BE2C (cell line): ENCODE measurements around the gene GTF3C2.

Experiments used
- DNase-seq: peaks from one replicate; pipeline ENCODE4 v3.0.0-alpha.2; 2020
- H3K27me3 ChIP-seq: fragments of 250-450 bp; sonication (Bioruptor Pico); 2 replicates; pipeline ENCODE4 v1.5.1; 2020; ENCODE audit warnings: mild to moderate bottlenecking
- H3K36me3 ChIP-seq: fragments of 250-450 bp; sonication (Bioruptor Pico); 2 replicates; pipeline ENCODE4 v1.5.1; 2020; ENCODE audit warnings: mild to moderate bottlenecking
- H3K4me1 ChIP-seq: fragments of 250-450 bp; sonication (Bioruptor Pico); 2 replicates; pipeline ENCODE4 v1.5.1; 2020
- H3K4me3 ChIP-seq: 2 replicates; pipeline ENCODE4 v1.5.1; 2011; ENCODE audit warnings: low read depth, low read length
- H3K9me3 ChIP-seq: fragments of 250-450 bp; sonication (Bioruptor Pico); 2 replicates; pipeline ENCODE4 v1.5.1; 2020
- CTCF ChIP-seq: IDR thresholded peaks from 2 replicates; pipeline ENCODE4 v1.5.1; 2012; ENCODE audit warnings: mild to moderate bottlenecking, low read depth, low read length

The GTF3C2 gene

DNA sequence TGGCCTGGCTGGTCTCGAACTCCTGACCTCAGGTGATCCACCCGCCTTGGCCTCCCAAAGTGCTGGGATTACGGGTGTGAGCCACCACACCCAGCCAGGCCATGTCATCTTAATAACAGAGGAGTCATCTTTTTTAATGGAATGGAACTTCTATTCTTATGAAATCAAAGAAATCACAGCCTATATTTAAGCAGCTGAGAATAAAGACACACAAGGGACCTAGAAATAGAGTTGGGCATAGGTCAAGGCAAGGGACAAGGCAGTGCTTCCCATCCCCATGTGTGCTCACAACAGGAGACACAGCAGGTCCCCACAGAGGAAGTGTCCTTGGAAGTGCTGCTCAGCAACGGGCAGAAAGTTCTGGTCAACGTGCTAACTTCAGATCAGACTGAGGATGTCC, 17.0 kb upstream of the GTF3C2 start:
- DNase-seq = no peak
- Histone ChIP-seq H3K36me3 (peaks cover 59% of the 10 kb centered on the region), H3K4me1 (no peaks in the 10 kb centered on the region; the same call in 1 of the 2 replicates), H3K27me3 (no peaks in the 10 kb centered on the region), H3K9me3 (no peaks in the 10 kb centered on the region), H3K4me3 (no peak overlapping the region)
- TF ChIP-seq CTCF = no peak

DNA sequence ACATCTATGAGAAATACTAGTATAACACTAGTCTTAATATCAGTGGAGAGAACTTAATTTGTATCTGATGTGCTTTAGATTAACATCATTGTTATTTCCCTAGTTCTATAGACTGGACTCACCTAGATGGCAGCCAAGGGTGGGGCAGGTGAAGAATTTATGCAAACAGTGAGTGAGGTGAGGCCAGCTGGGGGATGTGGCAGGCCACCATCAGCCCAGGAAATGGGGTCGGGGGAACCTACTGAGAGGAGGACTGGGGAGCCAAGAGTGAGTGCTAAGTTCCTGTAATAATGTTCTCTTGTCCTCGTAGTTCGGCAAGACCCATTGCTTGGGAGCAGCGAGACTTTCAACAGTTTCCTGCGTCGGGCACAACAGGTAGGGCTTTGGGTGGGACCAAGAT, 16.4 kb upstream of the GTF3C2 start:
- no peaks in the 10 kb centered on the region; the same call in 1 of the 2 replicates for H3K4me1 ChIP-seq
- H3K27me3 ChIP-seq = no peaks in the 10 kb centered on the region
- no peaks in the 10 kb centered on the region for H3K9me3 ChIP-seq
- peaks cover 59% of the 10 kb centered on the region for H3K36me3 ChIP-seq
- H3K4me3 ChIP-seq = no peak overlapping the region
- no peak for TF ChIP-seq CTCF
- no peak for DNase-seq

- Histone ChIP-seq H3K4me3 (peak overlapping the region; percentile 99), H3K9me3 (no peaks in the 10 kb centered on the region), H3K4me1 (no peaks in the 10 kb centered on the region; the same call in 1 of the 2 replicates), H3K36me3 (peaks cover 56% of the 10 kb centered on the region), H3K27me3 (no peaks in the 10 kb centered on the region)
- DNase-seq = peak; percentile 36
- TF ChIP-seq CTCF = no peak
Measured at GRCh38 chr2:27370816-27371620, 14.5 kb upstream of the GTF3C2 start.

DNA sequence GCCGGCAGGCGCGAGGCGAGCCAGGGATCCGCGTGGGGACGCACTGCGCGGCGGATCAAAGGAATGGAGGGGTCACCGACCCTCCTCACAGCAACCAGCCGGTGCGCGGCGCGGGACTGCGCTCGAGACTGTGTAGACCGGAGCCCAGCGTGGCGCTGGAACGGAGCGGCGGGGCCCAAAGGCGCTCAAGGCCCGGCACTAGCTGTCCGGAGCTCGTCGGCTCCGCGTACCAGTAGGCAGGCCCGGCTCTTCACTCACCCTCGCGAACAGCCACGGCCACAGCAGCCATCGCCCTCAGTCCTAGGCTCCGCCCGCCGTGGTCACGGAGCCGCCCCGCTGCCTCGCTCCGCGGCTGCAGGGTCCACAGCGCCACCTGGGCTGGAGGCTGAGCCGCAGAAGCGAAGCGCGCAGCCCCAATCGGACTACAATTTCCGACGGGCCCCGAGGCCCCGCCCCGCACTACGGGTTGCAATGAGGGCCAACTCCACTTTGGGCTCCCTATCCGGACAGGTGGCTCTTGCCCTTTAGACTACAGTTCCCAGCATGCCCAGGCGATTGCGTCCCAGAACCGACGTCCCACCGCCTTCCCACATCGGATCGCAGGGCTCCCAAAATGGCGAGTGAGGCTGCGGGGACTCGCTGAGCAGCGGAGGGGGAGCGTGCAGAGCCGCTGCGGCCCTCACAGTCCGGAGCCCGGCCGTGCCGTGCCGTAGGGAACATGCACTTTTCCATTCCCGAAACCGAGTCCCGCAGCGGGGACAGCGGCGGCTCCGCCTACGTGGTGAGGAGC, 13.7 kb upstream of the GTF3C2 start, which contains the start of the genes EIF2B4 and SNX17:
EIF2B4 (minus strand) TSS at position 313 of the 790 bp plus-strand sequence; CDS start at position 289, 24 bp downstream.
SNX17 (plus strand) TSS at position 591 of the 790 bp plus-strand sequence; CDS start at position 719, 128 bp downstream.
- H3K36me3 ChIP-seq = peaks cover 54% of the 10 kb centered on the region
- TF ChIP-seq CTCF = peak; percentile 80
- DNase-seq = peak; percentile 99

GRCh38 chr2:27369471-27370025, 13.0 kb upstream of the GTF3C2 start:
- peaks cover 53% of the 10 kb centered on the region for H3K36me3 ChIP-seq
- no peak for TF ChIP-seq CTCF
- H3K4me3 ChIP-seq = peak overlapping the region; percentile 99
- H3K27me3 ChIP-seq = no peaks in the 10 kb centered on the region
- H3K9me3 ChIP-seq = no peaks in the 10 kb centered on the region
- DNase-seq = no peak
- H3K4me1 ChIP-seq = no peaks in the 10 kb centered on the region; the same call in 1 of the 2 replicates

More for the DNA sequence above, 13.7 kb upstream of the GTF3C2 start, which contains the start of the genes EIF2B4 and SNX17:
- no peaks in the 10 kb centered on the region for H3K9me3 ChIP-seq
- H3K27me3 ChIP-seq = no peaks in the 10 kb centered on the region
- no peaks in the 10 kb centered on the region; the same call in 1 of the 2 replicates for H3K4me1 ChIP-seq
- H3K4me3 ChIP-seq = peak within 1 kb of the TSS; percentile 99
